HepG2 (cell line): ENCODE data around the gene TTLL4. TPM values are rescaled to one million over a fixed set of nuclear protein-coding genes. Genes with fewer than 3 reads are reported as not detected.

Source experiments
- HMG20A ChIP-seq: IDR thresholded peaks from 2 replicates; pipeline ENCODE4 v1.6.1; 2016; ENCODE audit warnings: borderline replicate concordance
- LRRFIP1 ChIP-seq: sonication (generic); formaldehyde crosslinking; conservative IDR thresholded peaks from 2 replicates; pipeline ENCODE4 v1.4.0; 2020; ENCODE audit warnings: missing genetic modification reagents
- NFAT5 ChIP-seq: sonication (generic); formaldehyde crosslinking; IDR thresholded peaks from 2 replicates; pipeline ENCODE4 v1.4.0; 2020; ENCODE audit warnings: missing genetic modification reagents
- NFIC ChIP-seq: IDR thresholded peaks from 2 replicates; pipeline ENCODE4 v1.6.1; 2012; ENCODE audit warnings: mild to moderate bottlenecking, low read length, inconsistent platforms
- RBFOX2 ChIP-seq: fragments of 200-400 bp; formaldehyde crosslinking; IDR thresholded peaks from 2 replicates; pipeline ENCODE4 v1.6.1; 2017; ENCODE audit warnings: low read depth, mild to moderate bottlenecking, low read length
- RBM22 ChIP-seq: fragments of 200-400 bp; formaldehyde crosslinking; optimal IDR thresholded peaks from 2 replicates; pipeline ENCODE3; 2017; ENCODE audit warnings: mild to moderate bottlenecking, low read length, moderate library complexity
- SCMH1 ChIP-seq: sonication (generic); formaldehyde crosslinking; IDR thresholded peaks from 2 replicates; pipeline ENCODE4 v1.9.0; 2021; ENCODE audit warnings: missing genetic modification reagents, mild to moderate bottlenecking, borderline replicate concordance
- SYNCRIP ChIP-seq: fragments of 200-400 bp; formaldehyde crosslinking; IDR thresholded peaks from 2 replicates; pipeline ENCODE4 v1.6.1; 2018; ENCODE audit warnings: mild to moderate bottlenecking, low read depth, low read length; ENCODE audit not compliant: insufficient read depth
- ZKSCAN8 ChIP-seq: IDR thresholded peaks from 2 replicates; pipeline ENCODE4 v1.6.1; 2016; ENCODE audit warnings: borderline replicate concordance, missing genetic modification reagents, missing compliant biosample characterization
- ZNF501 ChIP-seq: sonication (generic); formaldehyde crosslinking; IDR thresholded peaks from 2 replicates; pipeline ENCODE4 v1.5.1; 2020; ENCODE audit warnings: mild to moderate bottlenecking, moderate library complexity, missing genetic modification reagents
- ZZZ3 ChIP-seq: sonication (generic); formaldehyde crosslinking; IDR thresholded peaks from 2 replicates; pipeline ENCODE4 v1.4.0; 2020; ENCODE audit warnings: missing genetic modification reagents, mild to moderate bottlenecking, borderline replicate concordance
- polyA plus RNA-seq, 8 experiments: library from polyadenylated mRNA; depleted of rRNA in 3 of 8; stranded (reverse) in 7 of 8; unstranded in 1 of 8; fragments of >200 nt; fragmentation: Illumina TruSeq in 4 of 8; extraction: Trizol in 4 of 8; gene quantifications; 2 replicates each; pipeline versions ENCODE4 v1.2.1 to v1.2.3, GENCODE V29; 2011 to 2016; ENCODE audit warnings: low read depth in 4 of 8, missing spikeins in 1 of 8, mixed read lengths in 1 of 8; ENCODE audit not compliant: insufficient read depth in 1 of 8
- total RNA-seq, 5 experiments: library from RNA; depleted of rRNA; stranded (reverse); fragments of >200 nt; fragmentation: Illumina TruSeq; extraction: Trizol; gene quantifications; 2 replicates each; pipeline ENCODE4 v1.2.3, GENCODE V29; 2016; ENCODE audit warnings: low read depth in 1 of 5
- TF ChIP-seq, protein P1 (sequence below): sonication (generic); formaldehyde crosslinking; IDR thresholded peaks from 2 replicates; pipeline ENCODE4 v1.4.0; 2020; ENCODE audit warnings: missing genetic modification reagents

The TTLL4 gene
- total and polyA plus RNA-seq, 2 of the 13 experiments (the other 11 are each of a cell fraction or from before 2014, with no cell fraction given), result 77.5 to 84.6 TPM

- no peak for TF ChIP-seq LRRFIP1 (CRISPR knock-in tag)
- no peak for TF ChIP-seq SCMH1 (CRISPR knock-in tag)
- no peak for TF ChIP-seq ZZZ3 (CRISPR knock-in tag)
- no peak for TF ChIP-seq RBM22
- TF ChIP-seq HMG20A (CRISPR knock-in tag), result no peak
- no peak for TF ChIP-seq SYNCRIP
- TF ChIP-seq ZKSCAN8, result no peak
- TF ChIP-seq ZNF501 (CRISPR knock-in tag), result no peak
- TF ChIP-seq NFAT5 (CRISPR knock-in tag), result no peak
- peak; percentile 35; the same call in 1 of the 2 replicates for TF ChIP-seq RBFOX2
- TF ChIP-seq NFIC, result no peak
- TF ChIP-seq, protein P1, sequence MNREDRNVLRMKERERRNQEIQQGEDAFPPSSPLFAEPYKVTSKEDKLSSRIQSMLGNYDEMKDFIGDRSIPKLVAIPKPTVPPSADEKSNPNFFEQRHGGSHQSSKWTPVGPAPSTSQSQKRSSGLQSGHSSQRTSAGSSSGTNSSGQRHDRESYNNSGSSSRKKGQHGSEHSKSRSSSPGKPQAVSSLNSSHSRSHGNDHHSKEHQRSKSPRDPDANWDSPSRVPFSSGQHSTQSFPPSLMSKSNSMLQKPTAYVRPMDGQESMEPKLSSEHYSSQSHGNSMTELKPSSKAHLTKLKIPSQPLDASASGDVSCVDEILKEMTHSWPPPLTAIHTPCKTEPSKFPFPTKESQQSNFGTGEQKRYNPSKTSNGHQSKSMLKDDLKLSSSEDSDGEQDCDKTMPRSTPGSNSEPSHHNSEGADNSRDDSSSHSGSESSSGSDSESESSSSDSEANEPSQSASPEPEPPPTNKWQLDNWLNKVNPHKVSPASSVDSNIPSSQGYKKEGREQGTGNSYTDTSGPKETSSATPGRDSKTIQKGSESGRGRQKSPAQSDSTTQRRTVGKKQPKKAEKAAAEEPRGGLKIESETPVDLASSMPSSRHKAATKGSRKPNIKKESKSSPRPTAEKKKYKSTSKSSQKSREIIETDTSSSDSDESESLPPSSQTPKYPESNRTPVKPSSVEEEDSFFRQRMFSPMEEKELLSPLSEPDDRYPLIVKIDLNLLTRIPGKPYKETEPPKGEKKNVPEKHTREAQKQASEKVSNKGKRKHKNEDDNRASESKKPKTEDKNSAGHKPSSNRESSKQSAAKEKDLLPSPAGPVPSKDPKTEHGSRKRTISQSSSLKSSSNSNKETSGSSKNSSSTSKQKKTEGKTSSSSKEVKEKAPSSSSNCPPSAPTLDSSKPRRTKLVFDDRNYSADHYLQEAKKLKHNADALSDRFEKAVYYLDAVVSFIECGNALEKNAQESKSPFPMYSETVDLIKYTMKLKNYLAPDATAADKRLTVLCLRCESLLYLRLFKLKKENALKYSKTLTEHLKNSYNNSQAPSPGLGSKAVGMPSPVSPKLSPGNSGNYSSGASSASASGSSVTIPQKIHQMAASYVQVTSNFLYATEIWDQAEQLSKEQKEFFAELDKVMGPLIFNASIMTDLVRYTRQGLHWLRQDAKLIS, result 0 out of 2 replicates have a peak, but pooled peaks have one; percentile 8
Observed at GRCh38 chr2:218754781-218755180, 44.1 kb downstream of the TTLL4 start (continued).
